GM06990 (cell line): Measurements from ENCODE around the gene VPS37B.

Experiments used
- DNase-seq: peaks from one replicate; pipeline ENCODE4 v3.0.0-alpha.2; 2011; ENCODE audit not compliant: insufficient read length; ENCODE audit errors: extremely low read depth
- H3K27me3 ChIP-seq: replicated peaks from 2 replicates; pipeline ENCODE4 v1.6.0; 2011; ENCODE audit warnings: low read length; ENCODE audit not compliant: control insufficient read depth, insufficient read depth
- H3K36me3 ChIP-seq: 2 replicates; pipeline ENCODE4 v1.5.1; 2011; ENCODE audit warnings: low read length; ENCODE audit not compliant: control insufficient read depth, insufficient read depth
- H3K4me3 ChIP-seq: replicated peaks from 2 replicates; pipeline ENCODE4 v1.5.1; 2011; ENCODE audit warnings: low read depth, mild to moderate bottlenecking, control low read depth, low read length
- TF ChIP-seq, protein P1 (sequence below): IDR thresholded peaks from 2 replicates; pipeline ENCODE4 v1.5.1; 2011; ENCODE audit warnings: low read length, control low read depth, mild to moderate bottlenecking, inconsistent platforms; ENCODE audit not compliant: insufficient read depth, poor library complexity, severe bottlenecking

VPS37B gene

DNA sequence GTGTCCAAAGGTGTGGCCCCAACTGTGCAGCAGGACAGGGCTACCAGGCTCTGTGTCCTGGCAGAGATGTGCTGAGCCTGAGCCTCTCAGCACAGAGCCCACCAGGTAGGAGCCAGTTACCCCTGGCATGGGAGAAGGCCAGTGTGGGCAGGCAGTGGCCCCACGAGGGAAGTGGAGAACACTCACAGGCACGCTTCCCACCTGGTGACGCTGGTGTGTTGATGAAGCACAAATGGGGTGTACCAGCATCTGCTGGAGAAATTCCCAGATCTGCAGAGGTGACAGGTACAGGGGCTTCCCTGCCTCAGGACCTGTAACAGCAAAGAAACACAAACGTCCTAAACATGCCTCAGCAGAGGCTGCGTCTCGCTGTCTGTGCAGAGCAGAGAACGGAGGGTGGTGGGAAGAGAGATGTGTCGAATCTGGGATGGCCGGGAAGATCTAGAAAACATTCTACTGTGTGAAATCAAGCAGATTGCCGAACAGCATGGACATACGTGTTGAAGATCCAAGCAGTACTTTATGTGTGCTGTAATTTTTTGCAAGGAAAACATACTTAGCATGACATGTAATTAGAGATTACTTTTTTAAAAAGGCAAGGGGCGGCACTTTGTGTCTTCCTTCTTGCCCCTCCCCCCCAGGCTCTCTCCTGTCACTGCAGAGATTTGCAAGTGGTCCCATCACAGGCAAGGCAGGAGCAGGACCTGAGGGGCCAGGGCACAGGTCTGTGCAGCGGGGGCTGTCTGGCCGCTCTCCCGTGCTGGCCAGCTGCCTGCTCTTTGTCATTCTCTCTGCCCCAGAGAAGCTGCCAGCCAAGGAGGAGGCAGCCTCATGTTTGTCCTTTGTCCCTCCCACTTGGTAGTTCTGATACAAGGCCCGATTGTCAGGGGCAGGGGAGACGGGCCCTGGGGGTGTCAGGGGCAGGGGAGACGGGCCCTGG is 43.3 kb downstream of the VPS37B start:
- TF ChIP-seq, protein P1, sequence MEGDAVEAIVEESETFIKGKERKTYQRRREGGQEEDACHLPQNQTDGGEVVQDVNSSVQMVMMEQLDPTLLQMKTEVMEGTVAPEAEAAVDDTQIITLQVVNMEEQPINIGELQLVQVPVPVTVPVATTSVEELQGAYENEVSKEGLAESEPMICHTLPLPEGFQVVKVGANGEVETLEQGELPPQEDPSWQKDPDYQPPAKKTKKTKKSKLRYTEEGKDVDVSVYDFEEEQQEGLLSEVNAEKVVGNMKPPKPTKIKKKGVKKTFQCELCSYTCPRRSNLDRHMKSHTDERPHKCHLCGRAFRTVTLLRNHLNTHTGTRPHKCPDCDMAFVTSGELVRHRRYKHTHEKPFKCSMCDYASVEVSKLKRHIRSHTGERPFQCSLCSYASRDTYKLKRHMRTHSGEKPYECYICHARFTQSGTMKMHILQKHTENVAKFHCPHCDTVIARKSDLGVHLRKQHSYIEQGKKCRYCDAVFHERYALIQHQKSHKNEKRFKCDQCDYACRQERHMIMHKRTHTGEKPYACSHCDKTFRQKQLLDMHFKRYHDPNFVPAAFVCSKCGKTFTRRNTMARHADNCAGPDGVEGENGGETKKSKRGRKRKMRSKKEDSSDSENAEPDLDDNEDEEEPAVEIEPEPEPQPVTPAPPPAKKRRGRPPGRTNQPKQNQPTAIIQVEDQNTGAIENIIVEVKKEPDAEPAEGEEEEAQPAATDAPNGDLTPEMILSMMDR, result no peak
- DNase-seq, result no peak
- no peaks in the 10 kb centered on the region for H3K36me3 ChIP-seq
- no peaks in the 10 kb centered on the region for H3K27me3 ChIP-seq
- H3K4me3 ChIP-seq, result no peak overlapping the region

DNA sequence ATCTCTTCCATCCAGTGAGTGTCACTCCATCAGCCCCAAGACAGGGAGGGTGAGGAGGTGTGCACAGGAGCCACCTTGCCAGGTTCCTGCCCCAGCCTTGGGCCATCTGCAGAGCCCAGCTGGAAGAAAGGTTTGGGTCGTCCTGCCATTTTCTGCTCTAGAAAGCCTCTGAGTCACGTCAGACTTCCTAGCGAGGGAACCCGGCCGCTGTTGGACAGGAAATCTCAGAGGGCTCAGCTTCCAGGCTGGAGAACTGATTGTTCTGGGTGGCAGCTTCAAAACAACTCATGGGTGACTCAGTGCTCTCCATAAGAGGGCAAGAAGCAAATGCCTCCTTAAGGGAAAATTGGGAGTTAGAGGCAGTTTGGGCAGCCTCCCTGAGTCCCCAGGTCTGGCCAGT is 44.1 kb downstream of the VPS37B start:
- Histone ChIP-seq H3K27me3 (no peaks in the 10 kb centered on the region; the same call in 1 of the 2 replicates), H3K36me3 (no peaks in the 10 kb centered on the region), H3K4me3 (no peak overlapping the region)
- DNase-seq, result no peak
- TF ChIP-seq, protein P1, result no peak

DNA sequence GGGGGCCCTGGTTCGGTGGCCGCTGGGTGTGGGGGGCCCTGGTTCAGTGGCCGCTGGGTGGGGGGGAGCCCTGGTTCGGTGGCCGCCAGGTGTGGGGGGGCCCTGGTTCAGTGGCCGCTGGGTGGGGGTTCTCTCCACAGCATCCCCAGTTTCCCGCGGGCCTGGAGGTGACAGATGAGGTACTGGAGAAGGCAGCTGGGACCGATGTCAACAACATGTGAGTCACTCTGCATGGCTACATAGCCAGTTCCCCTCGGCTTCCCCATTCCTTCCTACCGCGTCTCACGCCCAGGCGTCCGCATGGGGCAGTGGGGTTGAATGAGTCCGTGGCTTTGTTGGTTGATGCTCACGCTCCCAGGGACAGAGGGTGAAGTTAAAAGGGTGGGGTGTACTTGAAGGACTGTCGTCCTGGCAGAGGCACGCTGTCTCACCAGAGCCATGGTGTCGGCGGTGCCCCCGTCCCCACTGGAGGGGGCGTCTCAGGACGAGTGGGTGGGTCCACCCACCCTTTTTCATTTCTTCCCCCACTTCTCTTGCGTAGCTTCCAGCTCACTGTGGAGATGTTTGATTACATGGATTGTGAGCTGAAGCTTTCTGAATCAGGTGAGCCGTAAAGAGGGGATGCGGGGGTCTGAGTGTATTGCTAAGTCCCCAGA is 45.1 kb downstream of the VPS37B start:
- no peaks in the 10 kb centered on the region; the same call in 1 of the 2 replicates for H3K27me3 ChIP-seq
- no peak for DNase-seq
- no peaks in the 10 kb centered on the region for H3K36me3 ChIP-seq
- H3K4me3 ChIP-seq, result no peak overlapping the region
- TF ChIP-seq, protein P1, result no peak

DNA sequence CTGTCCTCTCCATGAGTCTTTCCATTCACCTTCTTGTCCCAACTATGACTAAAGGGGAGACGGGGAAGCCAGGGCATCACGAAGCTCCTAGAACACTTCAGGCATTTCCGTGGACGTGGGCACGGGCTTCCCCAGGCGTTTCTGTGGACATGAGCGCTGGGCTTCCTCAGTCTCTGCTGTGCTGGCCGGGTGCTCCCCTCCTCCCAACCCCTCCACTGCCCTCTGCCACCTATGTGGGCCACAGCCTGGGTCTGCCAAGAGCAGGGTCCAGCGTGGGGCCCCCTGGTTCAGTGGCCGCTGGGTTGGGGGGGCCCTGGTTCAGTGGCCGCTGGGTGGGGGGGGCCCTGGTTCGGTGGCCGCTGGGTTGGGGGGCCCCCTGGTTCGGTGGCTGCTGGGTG is 45.9 kb downstream of the VPS37B start:
- Histone ChIP-seq H3K27me3 (no peaks in the 10 kb centered on the region; the same call in 1 of the 2 replicates), H3K4me3 (no peak overlapping the region), H3K36me3 (no peaks in the 10 kb centered on the region)
- DNase-seq, result no peak
- TF ChIP-seq, protein P1, result no peak

DNA sequence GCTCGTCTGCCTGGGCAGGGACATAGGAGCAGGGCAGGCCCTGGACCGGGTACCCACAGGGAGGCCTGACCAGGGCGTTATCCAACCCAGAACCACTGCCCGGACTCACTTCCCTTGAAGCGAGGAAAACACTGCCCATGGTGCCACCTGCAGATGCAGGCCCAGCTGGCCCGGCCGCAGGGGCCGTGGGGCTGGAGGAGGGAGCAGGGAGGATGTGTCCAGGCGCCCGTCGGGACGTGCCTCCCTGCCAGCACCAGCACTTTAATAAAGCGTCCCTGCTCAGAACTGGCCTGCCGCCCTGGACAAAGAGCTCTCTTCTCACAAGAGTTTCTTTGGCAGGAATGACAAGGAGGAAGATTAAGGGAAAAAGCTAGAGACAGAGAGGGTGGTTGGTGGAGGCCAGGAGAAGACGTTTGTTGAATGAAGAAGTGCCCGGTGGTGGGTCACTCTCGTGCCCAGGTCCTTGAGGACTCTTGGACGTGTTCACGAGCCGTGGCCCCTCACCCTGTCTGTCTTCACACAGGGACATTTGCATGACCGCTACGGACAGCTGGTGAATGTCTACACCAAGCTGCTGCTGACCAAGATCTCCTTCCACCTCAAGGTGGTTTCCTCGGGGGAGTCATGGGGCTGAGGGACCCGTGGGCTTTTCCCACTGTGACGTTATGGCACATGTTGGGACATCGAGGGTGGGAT is 46.4 kb downstream of the VPS37B start:
- DNase-seq, result no peak
- Histone ChIP-seq H3K27me3 (no peaks in the 10 kb centered on the region; the same call in 1 of the 2 replicates), H3K4me3 (no peak overlapping the region), H3K36me3 (no peaks in the 10 kb centered on the region)
- TF ChIP-seq, protein P1, result no peak
